IPS-NIHi11 (cell line): ENCODE results near the gene RNF151.

Experiments
- DNase-seq: peaks from one replicate; pipeline ENCODE4 v3.0.0; 2012; ENCODE audit warnings: mixed read lengths, low spot score

RNF151 gene

DNA sequence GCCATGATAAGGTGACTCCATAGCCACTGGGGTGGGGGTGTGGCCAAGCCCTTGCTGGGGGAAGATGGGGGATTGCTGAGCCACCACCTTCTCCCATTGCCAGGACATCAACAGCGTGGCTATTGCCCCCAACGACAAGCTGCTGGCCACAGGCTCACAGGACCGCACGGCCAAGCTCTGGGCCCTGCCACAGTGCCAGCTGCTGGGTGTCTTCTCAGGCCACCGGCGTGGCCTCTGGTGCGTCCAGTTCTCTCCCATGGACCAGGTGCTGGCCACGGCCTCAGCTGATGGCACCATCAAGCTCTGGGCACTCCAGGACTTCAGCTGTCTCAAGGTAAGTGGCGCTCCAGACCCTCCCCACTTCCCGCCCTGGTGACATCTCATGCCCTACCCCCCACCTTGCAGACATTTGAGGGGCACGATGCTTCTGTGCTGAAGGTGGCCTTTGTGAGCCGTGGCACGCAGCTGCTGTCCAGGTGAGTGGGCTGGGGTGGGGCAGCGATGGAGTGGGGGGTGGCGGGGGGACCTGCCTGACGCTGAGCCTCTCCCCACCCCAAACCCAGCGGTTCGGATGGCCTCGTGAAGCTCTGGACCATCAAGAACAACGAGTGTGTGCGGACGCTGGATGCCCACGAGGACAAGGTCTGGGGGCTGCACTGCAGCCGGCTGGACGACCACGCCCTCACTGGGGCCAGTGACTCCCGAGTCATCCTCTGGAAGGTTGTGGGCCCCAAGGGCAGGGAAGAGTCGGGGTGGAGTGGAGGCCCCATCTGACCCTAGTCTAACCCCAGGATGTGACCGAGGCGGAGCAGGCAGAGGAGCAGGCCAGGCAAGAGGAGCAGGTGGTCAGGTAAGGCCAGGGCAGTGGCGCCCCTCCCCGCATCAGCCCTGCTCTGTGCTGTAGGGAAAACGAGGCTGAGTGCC lies 10.6 kb downstream of the RNF151 start:
- DNase-seq: no peak

DNA sequence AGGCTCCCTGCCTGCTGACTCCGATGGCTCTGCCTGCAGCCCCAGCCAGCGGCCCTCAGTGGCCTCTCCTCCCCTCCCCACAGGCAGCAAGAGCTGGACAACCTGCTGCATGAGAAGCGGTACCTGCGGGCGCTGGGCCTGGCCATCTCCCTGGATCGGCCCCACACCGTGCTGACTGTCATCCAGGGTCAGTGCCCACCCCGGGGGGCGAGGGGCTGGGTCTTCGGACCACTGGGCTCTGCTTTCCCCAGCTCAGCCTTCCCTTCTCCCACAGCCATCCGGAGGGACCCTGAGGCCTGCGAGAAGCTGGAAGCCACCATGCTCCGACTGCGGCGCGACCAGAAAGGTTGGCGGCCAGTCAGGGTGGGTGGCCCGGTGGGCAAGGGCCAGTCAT lies 11.2 kb downstream of the RNF151 start:
- DNase-seq: no peak

DNA sequence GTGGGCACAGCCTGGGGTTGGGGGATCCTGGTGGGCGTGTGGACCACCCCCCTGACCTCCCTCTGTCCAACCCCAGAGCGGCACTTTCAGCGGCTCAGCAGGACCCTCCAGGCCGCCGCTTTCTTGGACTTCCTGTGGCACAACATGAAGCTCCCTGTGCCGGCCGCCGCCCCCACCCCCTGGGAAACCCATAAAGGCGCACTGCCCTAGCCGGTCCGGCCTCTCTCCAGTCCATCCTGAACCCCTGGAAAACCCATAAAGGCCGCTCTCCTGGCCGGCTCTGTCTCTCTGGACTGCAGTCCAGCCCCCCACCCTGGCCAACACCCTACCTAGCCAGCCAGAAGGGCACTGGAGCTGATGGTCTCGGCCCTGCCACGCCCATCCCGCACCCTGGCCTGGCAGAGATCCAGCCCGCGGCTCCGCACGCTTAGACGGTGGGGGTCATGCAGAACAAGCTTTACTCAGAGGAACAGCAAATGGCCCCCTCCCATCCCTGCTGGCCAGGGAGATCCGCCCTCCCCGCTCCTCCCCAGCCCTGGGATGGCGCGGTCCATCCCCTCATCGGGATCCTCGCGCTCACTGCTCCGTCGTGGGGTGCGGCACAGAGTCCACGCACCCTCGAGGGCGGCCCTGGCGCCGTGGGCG lies 11.9 kb downstream of the RNF151 start:
- DNase-seq: peak; percentile 59

DNA sequence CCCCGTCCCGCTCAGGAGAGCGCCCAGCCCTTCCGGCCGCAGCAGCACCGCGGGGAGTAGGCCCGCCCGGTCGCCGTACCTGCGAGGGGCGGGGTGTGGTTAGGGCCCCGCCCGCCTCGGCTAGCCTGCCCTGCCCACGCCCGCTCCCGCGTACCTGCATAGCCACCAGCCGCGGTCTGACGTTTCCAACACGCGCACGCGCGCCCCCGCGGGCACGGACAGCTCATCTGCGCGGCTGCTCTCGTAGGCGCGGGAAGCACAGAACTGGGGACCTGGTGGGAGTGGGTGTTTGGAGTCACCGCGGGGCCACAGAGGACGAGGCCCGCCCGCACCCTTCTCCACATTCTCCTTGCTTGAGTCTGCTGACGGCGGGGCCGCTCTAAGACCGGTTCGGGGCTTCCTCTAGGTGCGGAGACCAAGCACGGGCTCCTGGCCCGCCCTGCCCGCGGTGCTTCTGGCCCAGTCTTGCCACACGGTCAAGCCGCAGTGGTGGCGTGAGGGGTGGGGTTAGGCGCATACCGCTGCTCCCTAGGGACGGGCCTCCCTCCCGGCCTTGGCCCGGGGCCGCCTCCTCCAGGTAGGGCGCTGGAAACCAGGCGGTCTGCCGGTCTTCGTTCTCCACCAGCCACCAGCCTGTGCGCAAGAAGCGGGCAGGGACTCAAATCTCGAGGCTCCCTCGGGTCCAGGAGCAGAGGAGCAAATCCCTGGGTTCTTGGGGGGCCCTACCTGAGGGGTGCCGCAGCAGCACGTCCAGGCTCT lies 12.8 kb downstream of the RNF151 start:
- peak; percentile 88 for DNase-seq

DNA sequence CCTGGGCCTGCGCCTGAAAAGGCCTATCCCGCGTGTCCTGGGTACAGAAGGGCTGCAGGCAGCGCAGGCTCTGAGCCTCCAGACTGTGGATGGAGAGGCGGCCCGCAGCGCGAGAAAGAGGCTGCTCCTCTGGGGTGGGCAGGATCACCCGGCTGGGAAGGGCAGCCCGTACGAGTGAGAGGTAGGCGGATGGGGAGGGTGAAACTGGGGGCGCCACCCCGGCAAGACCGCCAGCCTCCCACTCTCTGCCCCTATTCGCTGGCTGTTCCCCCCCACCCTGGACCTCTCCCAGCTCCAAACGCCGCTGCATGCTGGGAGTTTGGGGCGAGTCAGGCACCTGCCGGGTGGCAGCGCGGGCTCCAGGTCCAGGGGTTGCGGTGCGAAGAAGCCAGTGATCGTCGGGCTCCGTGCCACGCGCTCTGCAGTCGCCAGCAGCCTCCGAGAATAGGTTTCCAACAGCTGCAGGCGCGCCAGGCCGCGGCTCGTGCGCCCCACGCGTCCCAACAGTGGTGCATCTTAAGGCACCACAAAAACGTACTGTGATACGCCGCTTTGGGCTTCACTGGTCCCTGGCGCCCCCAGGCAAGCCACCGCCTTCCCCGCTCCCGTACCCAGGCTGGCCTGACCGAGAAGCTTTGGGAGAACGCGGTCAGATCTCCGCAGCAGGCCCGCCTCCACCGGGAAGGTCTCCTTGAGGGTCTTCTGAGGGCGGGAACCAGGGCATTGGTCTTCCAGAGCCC lies 13.5 kb downstream of the RNF151 start:
- DNase-seq: no peak

DNA sequence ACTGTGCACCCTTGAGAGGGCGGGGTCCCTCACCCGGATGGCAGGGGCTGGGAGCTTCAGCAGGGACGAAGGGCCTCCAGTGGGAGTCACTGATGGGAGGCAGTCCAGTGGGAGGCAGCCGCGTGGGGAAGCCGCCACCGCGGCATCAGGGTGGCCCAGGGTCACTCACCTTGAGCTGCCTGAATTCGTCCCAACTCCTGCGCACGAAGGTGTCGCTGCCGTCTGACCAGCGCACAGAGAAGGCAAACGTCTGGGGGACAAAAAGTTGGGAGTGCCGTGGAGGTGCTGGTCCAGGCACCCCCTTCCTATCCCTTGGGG lies 14.1 kb downstream of the RNF151 start:
- no peak for DNase-seq

DNA sequence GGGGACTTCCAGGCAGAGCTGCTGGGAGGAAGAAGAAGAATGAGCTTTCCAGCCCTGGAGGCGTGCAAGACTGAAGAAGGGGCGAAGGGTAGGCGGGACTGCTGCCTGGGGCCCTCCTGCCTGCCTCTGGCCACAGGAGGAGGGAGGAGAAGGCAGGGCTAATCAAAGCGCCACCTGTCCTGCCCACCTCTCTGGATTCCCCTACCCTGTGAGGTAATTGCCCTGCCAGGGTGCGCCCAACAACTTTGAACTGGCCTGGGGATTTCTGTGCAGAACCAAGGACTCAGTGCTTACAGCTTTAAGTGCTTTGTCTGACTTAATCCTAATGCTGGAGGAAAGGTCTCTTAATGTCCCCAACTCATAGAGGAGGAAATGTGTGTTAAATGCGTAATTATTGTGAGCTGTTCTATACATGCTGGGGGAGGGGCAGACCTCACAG lies 14.8 kb downstream of the RNF151 start, which contains the start of gene NOXO1:
TSS of gene NOXO1 (minus strand) at position 72 of the 439 bp plus-strand sequence. CDS start 290 bp downstream, outside the sequence.
- DNase-seq: no peak

DNA sequence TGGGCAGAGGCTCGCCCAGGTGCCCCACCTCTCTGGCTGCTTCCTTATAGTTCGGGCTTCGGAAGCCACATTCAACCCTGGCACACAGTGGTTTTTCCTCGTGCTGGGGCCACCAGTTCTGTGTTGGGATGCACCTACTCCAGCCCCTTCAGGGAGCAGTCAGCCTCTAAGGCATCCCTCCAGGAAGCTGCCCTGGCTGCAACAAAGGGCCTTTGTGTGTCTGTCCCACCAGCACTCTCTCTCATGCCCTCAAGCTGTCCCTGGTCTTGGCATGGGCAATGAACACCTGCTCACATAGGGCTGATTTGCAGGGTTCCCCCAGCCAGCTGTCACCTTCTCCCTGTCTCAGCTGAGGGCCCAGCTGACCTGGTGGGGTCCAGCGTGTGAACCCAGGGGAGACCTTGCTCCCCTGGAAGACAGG lies 15.4 kb downstream of the RNF151 start:
- no peak for DNase-seq

DNA sequence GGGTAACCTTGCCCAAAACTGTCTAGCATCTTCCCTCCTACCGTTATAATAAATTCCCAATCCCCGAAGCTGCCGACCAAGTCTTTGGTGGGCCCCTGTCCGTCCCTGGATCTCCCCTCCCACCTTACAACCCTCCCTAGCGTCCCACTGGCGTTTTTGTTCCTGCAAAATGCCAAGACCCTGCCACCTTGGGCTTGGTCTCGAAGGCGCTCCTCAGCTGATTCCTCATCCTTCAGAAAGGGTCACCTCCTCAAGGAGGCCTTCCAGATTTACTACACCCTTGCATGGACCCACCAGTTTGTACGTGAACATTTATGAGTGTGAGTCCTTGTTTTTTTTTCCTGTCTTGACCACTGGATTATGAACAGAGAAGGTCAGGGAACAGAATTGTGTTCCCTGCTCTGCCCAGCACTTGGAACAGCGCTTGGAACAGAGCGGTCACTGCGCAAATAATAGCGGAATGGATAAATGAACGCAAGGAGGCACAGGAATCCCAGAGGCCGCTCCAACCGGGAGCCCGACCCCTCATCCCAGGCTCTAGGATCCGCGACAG lies 16.4 kb downstream of the RNF151 start:
- no peak for DNase-seq

DNA sequence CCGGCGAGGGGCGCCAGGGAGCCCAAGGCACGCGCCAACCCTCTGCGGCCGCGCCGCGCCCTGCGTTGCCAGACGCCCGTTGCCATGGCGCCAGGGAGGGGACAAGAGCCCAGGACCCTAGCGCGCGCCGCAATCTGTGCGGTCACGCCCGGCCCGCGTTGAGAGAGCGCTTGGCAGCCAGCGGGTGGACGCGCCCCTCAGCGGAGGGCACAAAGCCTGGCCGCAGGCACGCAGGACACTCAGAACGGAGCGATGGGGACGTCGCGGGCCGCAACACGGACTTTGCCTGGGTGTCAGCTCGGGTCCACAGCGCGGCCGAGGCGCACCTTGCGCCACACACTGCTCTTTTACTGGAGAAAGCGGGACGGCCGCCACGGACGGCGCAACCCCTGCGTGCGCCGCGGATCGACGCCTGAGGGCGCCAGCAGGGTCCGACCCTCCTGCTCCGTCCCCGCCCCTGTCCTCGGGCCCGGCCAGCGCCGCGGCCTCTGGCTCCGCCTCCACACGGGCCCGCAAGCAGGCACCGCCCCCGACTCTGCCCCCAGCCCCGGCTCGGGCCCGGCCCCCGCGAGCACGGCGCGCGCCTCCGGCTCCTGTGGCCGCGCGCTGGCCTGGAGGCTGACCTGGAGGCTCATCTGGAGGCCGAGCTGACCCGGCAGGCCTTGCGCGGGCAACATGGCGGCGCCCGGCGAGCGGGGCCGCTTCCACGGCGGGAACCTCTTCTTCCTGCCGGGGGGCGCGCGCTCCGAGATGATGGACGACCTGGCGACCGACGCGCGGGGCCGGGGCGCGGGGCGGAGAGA lies 17.1 kb downstream of the RNF151 start, which contains the start of gene GFER:
TSS of gene GFER (plus strand) at position 650 of the 803 bp plus-strand sequence. CDS start at position 676, 26 bp downstream.
- DNase-seq: peak; percentile 98

DNA sequence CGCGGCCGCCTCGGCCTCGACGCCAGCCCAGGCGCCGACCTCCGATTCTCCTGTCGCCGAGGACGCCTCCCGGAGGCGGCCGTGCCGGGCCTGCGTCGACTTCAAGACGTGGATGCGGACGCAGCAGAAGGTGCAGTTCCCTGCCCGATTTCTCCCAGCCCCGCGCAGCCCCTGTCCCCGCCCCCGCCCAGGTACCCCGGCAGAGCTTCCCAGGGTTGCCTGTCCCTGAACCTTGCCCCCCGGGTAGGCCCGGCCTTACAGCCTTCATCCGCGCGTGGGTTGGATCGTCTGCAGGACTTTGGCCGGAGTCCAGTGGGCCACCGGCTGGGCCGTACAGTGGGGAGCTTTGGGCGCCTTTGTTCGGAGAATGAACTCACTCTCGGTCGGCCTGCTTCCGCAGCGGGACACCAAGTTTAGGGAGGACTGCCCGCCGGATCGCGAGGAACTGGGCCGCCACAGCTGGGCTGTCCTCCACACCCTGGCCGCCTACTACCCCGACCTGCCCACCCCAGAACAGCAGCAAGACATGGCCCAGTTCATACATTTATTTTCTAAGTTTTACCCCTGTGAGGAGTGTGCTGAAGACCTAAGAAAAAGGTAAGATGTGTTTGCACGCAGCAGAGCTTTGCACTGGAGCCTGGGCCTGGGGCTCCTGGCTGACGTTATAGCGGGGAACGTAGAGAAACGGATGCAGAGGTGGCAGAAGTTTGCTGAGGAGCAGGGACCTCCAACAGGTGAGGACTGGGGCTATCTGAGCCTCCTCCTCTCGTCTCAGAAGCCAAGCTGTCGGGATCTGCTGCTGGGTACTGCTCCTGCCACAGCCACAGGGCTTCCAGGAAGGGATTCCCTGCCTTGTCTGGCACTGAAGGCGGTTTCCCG lies 17.9 kb downstream of the RNF151 start:
- DNase-seq: no peak

DNA sequence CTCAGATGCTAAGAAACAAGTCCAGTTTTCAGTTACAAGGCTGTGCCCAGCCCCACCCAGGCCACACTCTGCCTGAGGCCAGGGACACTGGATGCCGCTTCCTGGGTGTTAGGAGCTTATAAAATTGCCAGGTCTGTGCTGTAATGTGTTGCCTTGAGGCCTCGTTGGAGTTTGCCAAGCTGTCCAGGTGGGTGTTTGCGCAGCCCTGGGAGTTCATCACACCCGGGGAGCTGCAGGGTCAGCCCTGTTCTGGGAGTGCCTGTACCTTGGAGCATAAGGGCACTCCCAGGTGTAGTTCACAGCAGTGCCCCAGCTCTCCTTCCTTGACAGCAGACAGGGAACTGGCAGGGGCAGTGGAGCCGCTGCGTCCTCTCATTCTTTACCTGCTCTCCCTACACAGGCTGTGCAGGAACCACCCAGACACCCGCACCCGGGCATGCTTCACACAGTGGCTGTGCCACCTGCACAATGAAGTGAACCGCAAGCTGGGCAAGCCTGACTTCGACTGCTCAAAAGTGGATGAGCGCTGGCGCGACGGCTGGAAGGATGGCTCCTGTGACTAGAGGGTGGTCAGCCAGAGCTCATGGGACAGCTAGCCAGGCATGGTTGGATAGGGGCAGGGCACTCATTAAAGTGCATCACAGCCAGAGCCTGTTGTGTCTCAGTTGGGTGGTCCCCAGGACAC lies 19.0 kb downstream of the RNF151 start:
- DNase-seq: no peak

DNA sequence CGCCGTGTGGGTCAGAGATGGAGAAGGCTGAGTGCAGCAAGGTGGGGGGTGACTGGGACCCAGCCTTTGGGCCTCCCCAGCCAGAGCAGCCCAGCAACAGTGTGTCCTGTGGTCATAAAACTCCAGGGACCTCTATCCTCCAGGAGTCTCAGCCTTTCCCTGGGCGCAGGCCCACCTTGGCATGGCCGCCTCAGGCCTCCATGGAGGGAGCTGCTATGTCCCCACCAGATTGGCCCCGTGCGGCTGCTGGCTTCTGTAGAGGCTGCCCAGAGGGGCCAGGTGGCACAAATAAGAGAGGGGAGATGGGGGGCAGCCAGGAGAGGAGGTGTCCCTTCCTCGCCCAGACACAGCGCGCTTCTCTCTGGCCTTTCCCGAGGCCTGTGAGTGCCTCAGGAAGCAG lies 20.5 kb downstream of the RNF151 start:
- DNase-seq: no peak

DNA sequence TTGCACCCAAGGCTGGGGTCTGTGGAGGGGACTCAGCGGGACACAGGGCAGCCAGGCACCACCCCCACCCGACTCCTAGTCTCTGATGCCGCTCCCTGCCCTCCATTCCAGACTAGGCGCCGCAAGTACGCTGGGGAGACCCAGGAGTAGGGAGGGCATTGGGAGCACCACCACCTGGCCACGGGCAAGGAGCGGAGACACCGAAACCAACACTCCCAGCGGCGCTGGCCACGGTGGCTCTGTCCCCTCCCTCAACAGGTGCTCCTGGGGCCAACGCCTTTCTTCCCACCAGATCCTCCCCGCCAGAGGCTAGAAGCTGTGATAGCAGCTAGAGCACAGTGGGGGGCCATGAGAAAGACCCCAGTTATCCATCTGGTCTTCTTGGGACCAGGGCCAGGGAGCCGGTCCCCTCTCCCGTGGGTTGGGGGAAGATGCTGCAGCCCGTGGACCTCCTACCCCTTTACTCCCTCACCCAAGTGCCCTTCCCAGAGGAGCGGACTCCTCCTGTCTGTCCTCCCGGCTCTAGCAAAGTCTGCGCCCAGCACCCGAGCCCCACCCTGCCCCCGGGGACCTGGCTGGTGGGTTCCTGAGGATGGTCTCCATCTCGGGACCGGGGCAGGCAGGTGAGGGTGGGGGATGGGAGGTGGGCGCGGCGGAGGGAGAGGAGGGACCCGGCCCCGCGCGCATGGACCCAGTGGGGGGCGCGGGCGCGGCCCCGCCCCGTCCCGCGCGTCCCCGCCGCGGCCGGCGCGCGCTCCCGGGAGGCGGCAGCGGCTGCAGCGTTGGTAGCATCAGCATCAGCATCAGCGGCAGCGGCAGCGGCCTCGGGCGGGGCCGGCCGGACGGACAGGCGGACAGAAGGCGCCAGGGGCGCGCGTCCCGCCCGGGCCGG lies 22.8 kb downstream of the RNF151 start, which contains the start of gene SYNGR3:
TSS of gene SYNGR3 (plus strand) at position 762 of the 892 bp plus-strand sequence. CDS start 133 bp downstream, outside the sequence.
- peak; percentile 59 for DNase-seq

DNA sequence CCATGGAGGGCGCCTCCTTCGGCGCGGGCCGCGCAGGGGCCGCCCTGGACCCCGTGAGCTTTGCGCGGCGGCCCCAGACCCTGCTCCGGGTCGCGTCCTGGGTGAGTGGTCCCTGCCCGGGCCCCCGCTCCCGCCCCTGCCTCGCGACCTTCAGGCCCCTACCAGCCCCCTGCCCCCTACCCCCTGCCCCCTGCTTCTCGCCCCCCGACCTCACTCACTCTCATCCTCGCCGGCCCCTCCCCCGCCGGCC lies 23.4 kb downstream of the RNF151 start:
- DNase-seq: no peak

DNA sequence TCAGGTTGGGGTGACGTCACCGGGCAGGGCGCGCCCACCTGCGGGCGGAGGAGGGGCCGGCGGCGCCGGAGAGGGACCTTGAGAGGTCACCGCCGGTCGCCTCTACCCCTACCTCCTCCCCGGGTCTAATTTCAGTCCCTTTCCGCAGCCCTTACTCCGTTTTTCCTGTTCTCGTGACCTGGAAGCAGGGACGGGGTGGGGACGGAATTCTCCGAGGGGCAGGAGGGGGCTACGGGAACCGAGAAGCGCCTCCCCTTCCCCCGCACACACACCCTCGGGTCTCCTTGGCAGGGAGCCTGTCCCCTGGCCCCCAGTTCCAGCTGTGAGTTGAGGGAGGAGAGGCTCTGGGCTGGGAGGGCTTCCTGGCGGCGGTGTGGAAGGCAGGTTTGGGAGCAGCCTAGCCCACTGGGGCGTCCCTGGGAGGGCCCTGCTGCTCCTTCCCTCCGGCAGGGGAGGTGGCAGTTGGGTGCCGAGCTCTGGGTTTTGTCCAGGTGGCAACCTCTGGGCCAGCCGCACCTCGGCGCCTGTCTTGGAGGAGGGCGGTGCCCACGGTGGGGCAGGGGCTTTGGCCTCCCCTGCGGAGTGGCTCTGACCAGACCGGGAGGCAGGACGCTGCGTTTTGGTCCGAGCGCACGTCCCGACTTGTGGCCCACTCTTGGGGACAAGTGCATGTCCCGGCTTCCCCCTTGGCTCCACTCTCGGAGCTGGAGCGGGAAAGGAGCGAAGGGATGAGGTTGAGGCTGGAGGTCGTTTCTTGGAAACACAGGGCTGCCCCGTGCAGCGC lies 23.9 kb downstream of the RNF151 start:
- DNase-seq: peak; percentile 66

DNA sequence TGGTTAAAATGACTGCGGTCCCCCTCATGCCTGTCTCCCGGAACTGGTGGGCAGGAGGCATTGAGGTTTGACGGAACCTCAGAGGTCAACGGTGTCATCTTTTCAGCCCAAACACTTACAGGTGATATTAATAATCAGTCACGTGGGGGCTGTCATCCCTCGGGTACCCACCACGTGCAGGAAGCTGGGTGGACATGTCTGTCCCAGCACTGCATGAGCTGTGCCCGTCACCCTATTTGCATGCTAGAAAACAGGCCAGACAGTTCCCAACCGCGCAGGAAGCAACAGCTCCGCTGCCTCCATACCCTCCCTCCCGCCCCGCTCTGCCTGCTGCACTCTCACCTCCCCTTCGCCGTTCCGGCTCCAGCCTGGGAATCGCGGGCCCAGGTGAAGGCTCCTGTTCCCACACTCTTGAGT lies 24.5 kb downstream of the RNF151 start:
- no peak for DNase-seq
